ENCODE data around the gene MKX. TPM values are rescaled to one million over a fixed set of nuclear protein-coding genes. Genes with fewer than 3 reads are reported as not detected.

Gene MKX
- total RNA-seq, 1 donor from 2014 or later = 1.8 TPM

DNA sequence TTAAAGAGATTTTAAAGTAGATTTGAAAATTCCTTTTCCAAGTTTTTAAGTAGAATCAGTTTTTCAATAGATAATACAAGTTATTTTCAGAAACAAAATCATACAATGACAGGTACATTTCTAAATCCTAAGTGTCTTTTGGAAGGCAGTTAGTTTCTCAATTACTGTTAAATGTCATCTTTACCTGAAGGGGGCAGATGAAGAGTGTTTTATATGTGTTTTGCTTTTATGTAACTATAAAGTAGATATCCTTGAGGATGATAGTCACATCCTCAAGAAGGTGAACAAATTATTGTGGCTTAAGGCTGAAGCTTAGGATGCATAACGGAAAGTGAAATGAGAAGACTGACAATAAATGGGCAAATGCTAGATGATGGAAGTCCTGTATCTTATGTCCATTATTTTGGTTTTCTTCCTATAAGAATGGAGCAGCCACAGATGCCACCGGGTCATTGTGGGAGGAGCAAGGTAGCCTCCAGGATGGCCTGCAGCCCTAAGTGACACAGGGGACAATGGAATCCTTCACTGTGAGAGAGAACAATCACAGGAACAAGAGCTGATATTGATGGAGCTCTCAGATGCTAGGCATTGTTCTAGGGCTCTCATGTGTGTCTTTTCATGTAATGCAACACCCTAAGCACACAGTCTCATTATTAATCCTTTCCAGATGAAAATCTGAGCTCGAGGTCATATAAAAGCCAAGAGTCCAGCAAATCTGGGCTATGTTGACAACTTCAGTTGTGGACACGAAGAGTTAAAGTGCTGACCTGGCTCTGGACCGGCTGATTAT, 14.1 kb upstream of the MKX start:
- FAIRE-seq = no peak

DNA sequence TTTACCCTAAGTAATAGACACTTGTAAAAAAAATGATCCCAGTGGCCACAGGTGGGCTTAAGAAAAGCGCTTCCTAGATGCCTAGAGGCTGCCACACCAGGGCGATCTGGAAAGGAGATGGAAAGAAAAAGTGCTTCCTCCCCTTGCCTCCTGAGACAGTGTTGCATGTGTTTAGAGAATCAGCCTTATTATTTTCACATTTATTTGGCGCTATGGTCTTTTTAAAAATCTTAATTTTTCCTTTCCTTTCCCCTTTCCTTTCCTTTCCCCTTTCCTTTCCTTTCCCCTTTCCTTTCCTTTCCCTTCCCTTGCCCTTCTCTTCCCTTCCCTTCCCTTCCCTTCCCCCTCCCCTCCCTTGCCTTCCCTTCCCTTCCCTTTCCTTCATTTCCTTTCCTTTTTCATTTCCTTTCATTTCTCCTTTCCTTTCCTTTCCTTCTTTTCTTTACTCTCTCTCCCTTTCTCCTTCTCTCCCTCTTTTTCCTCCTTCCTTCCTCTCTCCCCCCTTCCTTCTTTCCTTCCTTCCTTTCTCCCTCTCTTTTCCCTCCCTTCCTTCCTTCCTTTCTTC, 7.1 kb upstream of the MKX start:
- H3K4me3 ChIP-seq (ENCODE audit: low read depth, low read length) = no peak overlapping the region
- TF ChIP-seq, protein P1, sequence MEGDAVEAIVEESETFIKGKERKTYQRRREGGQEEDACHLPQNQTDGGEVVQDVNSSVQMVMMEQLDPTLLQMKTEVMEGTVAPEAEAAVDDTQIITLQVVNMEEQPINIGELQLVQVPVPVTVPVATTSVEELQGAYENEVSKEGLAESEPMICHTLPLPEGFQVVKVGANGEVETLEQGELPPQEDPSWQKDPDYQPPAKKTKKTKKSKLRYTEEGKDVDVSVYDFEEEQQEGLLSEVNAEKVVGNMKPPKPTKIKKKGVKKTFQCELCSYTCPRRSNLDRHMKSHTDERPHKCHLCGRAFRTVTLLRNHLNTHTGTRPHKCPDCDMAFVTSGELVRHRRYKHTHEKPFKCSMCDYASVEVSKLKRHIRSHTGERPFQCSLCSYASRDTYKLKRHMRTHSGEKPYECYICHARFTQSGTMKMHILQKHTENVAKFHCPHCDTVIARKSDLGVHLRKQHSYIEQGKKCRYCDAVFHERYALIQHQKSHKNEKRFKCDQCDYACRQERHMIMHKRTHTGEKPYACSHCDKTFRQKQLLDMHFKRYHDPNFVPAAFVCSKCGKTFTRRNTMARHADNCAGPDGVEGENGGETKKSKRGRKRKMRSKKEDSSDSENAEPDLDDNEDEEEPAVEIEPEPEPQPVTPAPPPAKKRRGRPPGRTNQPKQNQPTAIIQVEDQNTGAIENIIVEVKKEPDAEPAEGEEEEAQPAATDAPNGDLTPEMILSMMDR (IDR thresholded peaks at IDR 0.05; ENCODE audit: insufficient read depth, low read length, severe bottlenecking) = no peak
- peaks cover 3% of the 10 kb centered on the region for H3K27me3 ChIP-seq (ENCODE audit: control insufficient read depth, insufficient read depth, low read length)
- no peak for DNase-seq (ENCODE audit: low read depth)
- no peak for FAIRE-seq
- H3K36me3 ChIP-seq (ENCODE audit: control insufficient read depth, insufficient read depth, low read length) = no peaks in the 10 kb centered on the region

More for the DNA sequence above, 14.1 kb upstream of the MKX start:
- H3K4me3 ChIP-seq (ENCODE audit: low read depth, low read length) = no peak overlapping the region
- H3K36me3 ChIP-seq (ENCODE audit: control insufficient read depth, insufficient read depth, low read length) = no peaks in the 10 kb centered on the region
- DNase-seq (ENCODE audit: low read depth) = no peak
- TF ChIP-seq, protein P1 (IDR thresholded peaks at IDR 0.05; ENCODE audit: insufficient read depth, low read length, severe bottlenecking) = no peak
- H3K27me3 ChIP-seq (ENCODE audit: control insufficient read depth, insufficient read depth, low read length) = no peaks in the 10 kb centered on the region

DNA sequence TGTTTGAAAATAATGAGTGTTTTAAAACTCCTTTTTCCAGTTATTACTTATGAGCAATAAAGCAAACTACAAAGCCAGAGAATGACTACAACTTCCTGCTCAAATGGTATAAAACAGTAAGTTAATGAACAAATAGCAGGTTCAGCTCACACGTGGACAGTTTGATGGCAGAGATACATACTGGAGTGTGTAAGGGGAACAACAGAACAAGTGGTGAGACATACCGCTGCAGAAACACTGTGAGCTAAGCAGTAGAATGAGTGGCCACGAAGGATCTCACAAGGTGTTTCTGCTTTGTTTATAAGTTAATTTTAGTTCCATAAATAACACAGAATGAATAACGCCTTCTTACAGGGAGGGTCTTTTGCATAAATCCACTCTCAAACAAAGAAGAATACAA, 3.0 kb upstream of the MKX start:
- TF ChIP-seq, protein P1 (IDR thresholded peaks at IDR 0.05; ENCODE audit: insufficient read depth, low read length, severe bottlenecking) = no peak
- Histone ChIP-seq H3K36me3 (ENCODE audit: control insufficient read depth, insufficient read depth, low read length) (no peaks in the 10 kb centered on the region), H3K4me3 (ENCODE audit: low read depth, low read length) (no peak overlapping the region), H3K27me3 (ENCODE audit: control insufficient read depth, insufficient read depth, low read length) (peaks cover 34% of the 10 kb centered on the region)
- FAIRE-seq (no peak), DNase-seq (ENCODE audit: low read depth) (no peak)

DNA sequence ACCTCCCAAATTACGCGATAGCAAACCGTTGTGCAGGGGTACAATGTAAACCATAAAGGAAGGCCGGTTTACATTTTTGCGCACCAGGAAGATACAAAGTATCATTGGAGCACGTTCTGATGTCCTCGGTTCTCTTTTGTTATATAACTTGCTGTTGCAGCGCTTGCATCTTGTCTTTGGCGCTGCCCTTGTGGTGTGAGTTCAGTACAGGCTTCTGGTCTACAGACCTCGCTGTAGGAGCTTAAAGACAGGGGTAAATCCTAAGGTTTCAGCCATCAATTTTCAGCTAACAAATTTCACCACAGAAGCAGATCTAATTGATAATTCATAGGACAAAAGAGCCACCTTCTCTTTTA, 1.5 kb upstream of the MKX start:
- FAIRE-seq (no peak), DNase-seq (ENCODE audit: low read depth) (no peak)
- H3K4me3 ChIP-seq (ENCODE audit: low read depth, low read length) = no peak overlapping the region
- H3K36me3 ChIP-seq (ENCODE audit: control insufficient read depth, insufficient read depth, low read length) = no peaks in the 10 kb centered on the region
- TF ChIP-seq, protein P1 (IDR thresholded peaks at IDR 0.05; ENCODE audit: insufficient read depth, low read length, severe bottlenecking) = no peak
- peaks cover 43% of the 10 kb centered on the region for H3K27me3 ChIP-seq (ENCODE audit: control insufficient read depth, insufficient read depth, low read length)

DNA sequence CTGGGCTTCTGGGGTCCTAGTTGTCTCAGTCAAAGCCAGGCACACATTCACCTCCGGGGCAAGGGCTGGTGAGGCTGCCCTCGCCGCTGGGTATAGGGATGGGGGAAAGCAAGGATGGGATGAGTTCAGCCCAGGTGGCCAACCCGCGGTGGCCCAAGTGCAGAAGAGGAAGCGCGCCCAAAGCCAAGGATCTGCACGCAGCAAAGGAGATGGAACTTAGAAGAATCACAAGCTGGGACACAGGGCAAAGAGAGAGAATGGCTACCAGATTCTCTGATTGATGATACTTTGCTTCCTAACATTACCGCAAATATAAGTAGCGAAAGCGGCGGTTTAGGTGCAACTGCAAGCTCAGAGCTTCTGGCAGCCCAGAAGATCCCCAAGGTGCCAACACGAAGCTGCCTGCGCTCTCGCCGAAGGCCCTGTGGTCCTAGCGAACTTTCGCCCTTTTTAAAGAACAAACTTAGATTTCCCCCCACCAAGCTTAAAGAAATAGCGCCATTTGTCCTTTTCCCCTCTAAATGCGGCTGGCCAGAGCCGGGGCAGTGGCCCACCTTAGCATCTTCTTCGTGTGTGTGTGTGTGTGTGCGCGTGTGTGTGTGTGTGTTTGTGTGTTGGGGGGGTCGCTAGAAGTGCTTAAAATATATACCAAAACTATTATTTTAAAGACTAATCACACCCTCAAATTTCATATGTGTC, 927 bp upstream of the MKX start:
- TF ChIP-seq, protein P1 (IDR thresholded peaks at IDR 0.05; ENCODE audit: insufficient read depth, low read length, severe bottlenecking) = no peak
- DNase-seq (ENCODE audit: low read depth) = no peak
- no peak overlapping the region for H3K4me3 ChIP-seq (ENCODE audit: low read depth, low read length)
- FAIRE-seq = no peak
- peaks cover 47% of the 10 kb centered on the region for H3K27me3 ChIP-seq (ENCODE audit: control insufficient read depth, insufficient read depth, low read length)
- no peaks in the 10 kb centered on the region for H3K36me3 ChIP-seq (ENCODE audit: control insufficient read depth, insufficient read depth, low read length)
